HL-60 (cell line): ENCODE measurements around the gene RANGAP1.

Experiments used
- DNase-seq, 2 experiments: peaks; one replicate each; pipeline ENCODE4 v3.0.0-alpha.2; 2010 to 2020; ENCODE audit warnings: low read depth in 1 of 2, low spot score in 1 of 2
- H3K27ac ChIP-seq: fragments of 250-450 bp; sonication (Bioruptor Pico); replicated peaks from 2 replicates; pipeline ENCODE4 v1.5.1; 2020; ENCODE audit warnings: mild to moderate bottlenecking, moderate library complexity
- H3K27me3 ChIP-seq: fragments of 250-450 bp; sonication (Bioruptor Pico); 2 replicates; pipeline ENCODE4 v1.5.1; 2021; ENCODE audit warnings: mild to moderate bottlenecking, moderate library complexity; ENCODE audit not compliant: insufficient read depth, poor library complexity, severe bottlenecking
- H3K4me3 ChIP-seq: replicated peaks from 2 replicates; pipeline ENCODE4 v1.5.1; 2011; ENCODE audit warnings: mild to moderate bottlenecking, control low read depth, low read length; ENCODE audit not compliant: insufficient read depth
- CTCF ChIP-seq: IDR thresholded peaks from one replicate; pipeline ENCODE4 v1.5.1; 2011; ENCODE audit warnings: low read length, control low read depth, inconsistent platforms; ENCODE audit not compliant: insufficient read depth
- GABPA ChIP-seq: IDR thresholded peaks from 2 replicates; pipeline ENCODE4 v1.6.1; 2012; ENCODE audit warnings: low read depth
- POLR2AphosphoS5 ChIP-seq: IDR thresholded peaks from 2 replicates; pipeline ENCODE4 v1.6.1; 2012; ENCODE audit warnings: low read depth
- REST ChIP-seq: IDR thresholded peaks from 2 replicates; pipeline ENCODE4 v1.6.1; 2012; ENCODE audit warnings: low read depth; ENCODE audit not compliant: insufficient replicate concordance
- SPI1 ChIP-seq: IDR thresholded peaks from 2 replicates; pipeline ENCODE4 v1.6.1; 2012; ENCODE audit warnings: low read depth, mild to moderate bottlenecking, borderline replicate concordance

The RANGAP1 gene

GRCh38 chr22:41250127-41250526, 35.9 kb downstream of the RANGAP1 start:
- H3K27me3 ChIP-seq: no peaks in the 10 kb centered on the region
- no peak overlapping the region for H3K4me3 ChIP-seq
- TF ChIP-seq POLR2AphosphoS5 (no peak), CTCF (no peak), REST (no peak), SPI1 (no peak), GABPA (no peak)
- DNase-seq: no peak
- H3K27ac ChIP-seq: no peak overlapping the region

- TF ChIP-seq POLR2AphosphoS5 (no peak), REST (no peak), CTCF (no peak), GABPA (no peak), SPI1 (no peak)
- no peak overlapping the region for H3K4me3 ChIP-seq
- H3K27ac ChIP-seq: no peak overlapping the region
- no peak for DNase-seq
- no peaks in the 10 kb centered on the region for H3K27me3 ChIP-seq
Measured at GRCh38 chr22:41249442-41249841, 36.5 kb downstream of the RANGAP1 start.

GRCh38 chr22:41248758-41249157, 37.2 kb downstream of the RANGAP1 start:
- TF ChIP-seq CTCF: no peak
- TF ChIP-seq SPI1: no peak
- no peak for TF ChIP-seq REST
- no peak for TF ChIP-seq POLR2AphosphoS5
- TF ChIP-seq GABPA: no peak
- Histone ChIP-seq H3K27me3 (no peaks in the 10 kb centered on the region), H3K27ac (no peak overlapping the region), H3K4me3 (no peak overlapping the region)
- DNase-seq: no peak
